Activated CD8-positive, alpha-beta T cell treated with anti-CD3 and anti-CD28 coated beads for 36 hours (primary cell): ENCODE results near the gene MAPK4. TPM values are rescaled to one million over a fixed set of nuclear protein-coding genes. Genes with fewer than 3 reads are reported as not detected.

Experiments
- ATAC-seq: fragments of 200-7000 bp; cut with Tn5 transposase; one replicate; pipeline ENCODE4 v1.10.0; 2021; ENCODE audit warnings: mild to moderate bottlenecking, moderate library complexity
- CTCF ChIA-PET: fragments of 350-600 bp; sonication (Branson Sonifier 250); formaldehyde crosslinking; loops from one replicate; lab custom pipeline; 2021; ENCODE audit warnings: antibody characterized with exemption; lab: Charles Lee
- POLR2A ChIA-PET: fragments of 350-600 bp; sonication (Branson Sonifier 250); formaldehyde crosslinking; loops from one replicate; lab custom pipeline; 2021; ENCODE audit warnings: antibody characterized with exemption; lab: Charles Lee
- DNase-seq: peaks from one replicate; pipeline ENCODE4 v3.0.0-alpha.2; 2020
- H3K27ac Mint-ChIP-seq: one replicate; pipeline ENCODE4 v1.8.0; 2021; ENCODE audit warnings: mild to moderate bottlenecking, mixed read lengths
- H3K27me3 Mint-ChIP-seq: one replicate; pipeline ENCODE4 v1.8.0; 2021; ENCODE audit warnings: mixed read lengths
- H3K36me3 Mint-ChIP-seq: one replicate; pipeline ENCODE4 v1.8.0; 2021; ENCODE audit warnings: low read depth, mixed read lengths
- H3K4me1 Mint-ChIP-seq: one replicate; pipeline ENCODE4 v1.8.0; 2021; ENCODE audit warnings: low read depth, mixed read lengths
- H3K4me3 Mint-ChIP-seq: one replicate; pipeline ENCODE4 v1.8.0; 2021; ENCODE audit warnings: mild to moderate bottlenecking, moderate library complexity, mixed read lengths
- H3K9me3 Mint-ChIP-seq: one replicate; pipeline ENCODE4 v1.8.0; 2021; ENCODE audit warnings: mixed read lengths
- CTCF ChIP-seq: fragments of 200-600 bp; IDR thresholded peaks from one replicate; pipeline ENCODE4 v1.8.0; 2022; ENCODE audit warnings: antibody characterized with exemption, mild to moderate bottlenecking
- intact Hi-C: fragments of 100-400 bp; cut with micrococcal nuclease; formaldehyde crosslinking; loops from one replicate; pipeline ENCODE4 v1.10.0; 2022
- total RNA-seq, 2 experiments: library from RNA; stranded (reverse); gene quantifications; one replicate each; pipeline ENCODE4 v1.2.3, GENCODE V29; 2021

Gene MAPK4
- total RNA-seq, 2 experiments from 2014 or later, result not detected

GRCh38 chr18:50666536-50666935 lies 106.6 kb downstream of the MAPK4 start:
- DNase-seq (no peak), ATAC-seq (no peak)
- Mint-ChIP-seq H3K27me3 (peaks cover 2% of the 10 kb centered on the region), H3K4me3 (no peak overlapping the region), H3K9me3 (peaks cover 7% of the 10 kb centered on the region), H3K36me3 (no peaks in the 10 kb centered on the region), H3K4me1 (no peaks in the 10 kb centered on the region), H3K27ac (no peak overlapping the region)
- POLR2A ChIA-PET, result no interaction called here
- intact Hi-C loops, result no loop called here
- CTCF ChIA-PET, result no interaction called here
- TF ChIP-seq CTCF, result no peak

GRCh38 chr18:50671376-50671775 lies 111.5 kb downstream of the MAPK4 start:
- Mint-ChIP-seq H3K4me1 (no peaks in the 10 kb centered on the region), H3K9me3 (no peaks in the 10 kb centered on the region), H3K27ac (no peak overlapping the region), H3K4me3 (no peak overlapping the region), H3K27me3 (peaks cover 2% of the 10 kb centered on the region), H3K36me3 (no peaks in the 10 kb centered on the region)
- TF ChIP-seq CTCF, result no peak
- POLR2A ChIA-PET, result no interaction called here
- CTCF ChIA-PET, result no interaction called here
- intact Hi-C loops, result no loop called here
- ATAC-seq, result no peak
- no peak for DNase-seq

- Mint-ChIP-seq H3K27ac (no peak overlapping the region), H3K36me3 (no peaks in the 10 kb centered on the region), H3K9me3 (no peaks in the 10 kb centered on the region), H3K4me1 (no peaks in the 10 kb centered on the region), H3K27me3 (no peaks in the 10 kb centered on the region), H3K4me3 (no peak overlapping the region)
- TF ChIP-seq CTCF, result no peak
- POLR2A ChIA-PET, result no interaction called here
- DNase-seq (no peak), ATAC-seq (no peak)
- intact Hi-C loops, result no loop called here
- CTCF ChIA-PET, result no interaction called here
Observed at GRCh38 chr18:50674307-50674980, 114.6 kb downstream of the MAPK4 start.

- H3K4me1 Mint-ChIP-seq, result no peaks in the 10 kb centered on the region
- intact Hi-C loops, result no loop called here
- no peaks in the 10 kb centered on the region for H3K27me3 Mint-ChIP-seq
- no peak for TF ChIP-seq CTCF
- H3K27ac Mint-ChIP-seq, result no peak overlapping the region
- H3K9me3 Mint-ChIP-seq, result no peaks in the 10 kb centered on the region
- POLR2A ChIA-PET, result no interaction called here
- DNase-seq (no peak), ATAC-seq (no peak)
- H3K36me3 Mint-ChIP-seq, result no peaks in the 10 kb centered on the region
- no peak overlapping the region for H3K4me3 Mint-ChIP-seq
- CTCF ChIA-PET, result no interaction called here
Observed at GRCh38 chr18:50675043-50675442, 115.2 kb downstream of the MAPK4 start.

- ATAC-seq, result no peak
Observed at GRCh38 chr18:50678651-50679050, 118.8 kb downstream of the MAPK4 start.

More at GRCh38 chr18:50678651-50679050, 118.8 kb downstream of the MAPK4 start:
- no peaks in the 10 kb centered on the region for H3K36me3 Mint-ChIP-seq
- H3K27ac Mint-ChIP-seq, result no peak overlapping the region
- POLR2A ChIA-PET, result no interaction called here
- no peak overlapping the region for H3K4me3 Mint-ChIP-seq
- intact Hi-C loops, result no loop called here
- CTCF ChIA-PET, result no interaction called here
- no peak for DNase-seq
- no peaks in the 10 kb centered on the region for H3K4me1 Mint-ChIP-seq
- no peak for TF ChIP-seq CTCF
- H3K27me3 Mint-ChIP-seq, result peaks cover 3% of the 10 kb centered on the region
- no peaks in the 10 kb centered on the region for H3K9me3 Mint-ChIP-seq
